ENCODE results near the gene NCOR1. TPM values are rescaled to one million over a fixed set of nuclear protein-coding genes. Genes with fewer than 3 reads are reported as not detected.

NCOR1 gene
- total RNA-seq, result 10 to 100 TPM; 61.4 to 81.6 (median 74.8) TPM
- polyA plus RNA-seq, result 100 to 1,000 TPM in 1 of 2 donors, 10 to 100 TPM in 1; 27.0 to 103 TPM
- long read RNA-seq, donor 1, transcript NCOR1-221 (16 exons, 1,877 nt), result minor isoform, 8 of 102 reads
- long read RNA-seq, donor 1, transcript NCOR1-209 (17 exons, 1,969 nt), result minor isoform, 6 of 102 reads
- long read RNA-seq, donor 1, transcript NCOR1-206 (15 exons, 1,883 nt), result major isoform, 11 of 102 reads
- long read RNA-seq, donor 1, partial matches to known transcripts, result 50 of 102 reads
- long read RNA-seq, donor 1, other reads (novel, unspliced or antisense), result 27 of 102 reads
- long read RNA-seq, donor 2, transcript NCOR1-206 (15 exons, 1,883 nt), result major isoform, 11 of 105 reads
- long read RNA-seq, donor 2, partial matches to known transcripts, result 58 of 105 reads
- long read RNA-seq, donor 2, other reads (novel, unspliced or antisense), result 26 of 105 reads
- long read RNA-seq, donor 3, transcript NCOR1-221 (16 exons, 1,877 nt), result minor isoform, 8 of 206 reads
- long read RNA-seq, donor 3, transcript NCOR1-206 (15 exons, 1,883 nt), result major isoform, 19 of 206 reads
- long read RNA-seq, donor 3, partial matches to known transcripts, result 106 of 206 reads
- long read RNA-seq, donor 3, other reads (novel, unspliced or antisense), result 68 of 206 reads

DNA sequence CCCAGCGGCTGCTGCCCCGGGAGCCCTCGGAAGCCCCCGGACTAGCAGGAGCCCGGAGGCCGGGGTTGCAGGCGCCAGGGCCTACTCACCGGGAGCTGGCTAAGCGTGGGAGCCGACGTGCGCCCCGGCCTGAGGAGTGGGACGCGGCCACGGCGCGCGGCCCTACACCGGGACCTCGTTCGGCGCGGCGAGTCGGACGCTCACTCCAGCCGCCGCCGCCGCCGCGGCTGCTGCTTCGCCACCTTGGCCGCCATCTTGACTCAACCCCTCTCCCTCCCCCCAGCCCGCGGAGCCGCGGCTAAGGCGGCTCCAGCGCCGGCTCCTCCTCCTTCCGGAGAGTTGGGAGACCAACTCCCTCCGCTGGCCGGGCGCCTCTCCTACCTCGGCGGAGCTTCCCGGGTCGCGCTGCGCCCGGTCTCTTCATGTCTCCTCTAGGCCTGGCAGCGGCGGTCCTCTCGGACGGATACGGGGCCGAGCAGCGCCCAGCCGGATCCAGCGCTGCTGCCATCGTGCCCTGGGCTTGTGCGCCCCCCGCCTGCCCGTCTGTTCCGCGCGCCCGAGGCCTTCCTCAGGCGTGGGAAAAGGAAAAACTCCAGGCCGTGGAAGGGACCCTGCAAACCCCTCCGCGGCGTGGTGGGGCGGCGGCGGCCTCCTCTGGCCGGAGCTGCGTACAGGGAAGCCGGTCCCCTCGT lies at the start of gene NCOR1:
TSS of gene NCOR1 (minus strand) at position 262 of the 692 bp plus-strand sequence. CDS start 20,965 bp downstream, outside the sequence.
- peak within 1 kb of the TSS; percentile 63 to 100 (median 92) for H3K4me3 ChIP-seq
- peak within 1 kb of the TSS; percentile 85 to 100 (median 98) for H3K27ac ChIP-seq
- WGBS, 2 donors, result 0% methylated on average over 40 to 82 of the region's 82 CpGs
- DNase-seq (peak; percentile 94), ATAC-seq (peak; percentile 95 to 98 (median 97))
- H3K27me3 ChIP-seq, result no peaks in the 10 kb centered on the region
- H3K4me1 ChIP-seq, result peaks cover 3 to 65% (median 50%) of the 10 kb centered on the region in 9 donors
- H3K9me3 ChIP-seq, result no peaks in the 10 kb centered on the region
- H3K36me3 ChIP-seq, result peaks cover 0 to 5% (median 0%) of the 10 kb centered on the region in 9 donors
- TF ChIP-seq, protein P1, sequence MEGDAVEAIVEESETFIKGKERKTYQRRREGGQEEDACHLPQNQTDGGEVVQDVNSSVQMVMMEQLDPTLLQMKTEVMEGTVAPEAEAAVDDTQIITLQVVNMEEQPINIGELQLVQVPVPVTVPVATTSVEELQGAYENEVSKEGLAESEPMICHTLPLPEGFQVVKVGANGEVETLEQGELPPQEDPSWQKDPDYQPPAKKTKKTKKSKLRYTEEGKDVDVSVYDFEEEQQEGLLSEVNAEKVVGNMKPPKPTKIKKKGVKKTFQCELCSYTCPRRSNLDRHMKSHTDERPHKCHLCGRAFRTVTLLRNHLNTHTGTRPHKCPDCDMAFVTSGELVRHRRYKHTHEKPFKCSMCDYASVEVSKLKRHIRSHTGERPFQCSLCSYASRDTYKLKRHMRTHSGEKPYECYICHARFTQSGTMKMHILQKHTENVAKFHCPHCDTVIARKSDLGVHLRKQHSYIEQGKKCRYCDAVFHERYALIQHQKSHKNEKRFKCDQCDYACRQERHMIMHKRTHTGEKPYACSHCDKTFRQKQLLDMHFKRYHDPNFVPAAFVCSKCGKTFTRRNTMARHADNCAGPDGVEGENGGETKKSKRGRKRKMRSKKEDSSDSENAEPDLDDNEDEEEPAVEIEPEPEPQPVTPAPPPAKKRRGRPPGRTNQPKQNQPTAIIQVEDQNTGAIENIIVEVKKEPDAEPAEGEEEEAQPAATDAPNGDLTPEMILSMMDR (IDR thresholded peaks at IDR 0.05), result peak in 7 of 9 donors; percentile 19 to 66 (median 43)
- intact Hi-C loops (cut with DNase I), result loop anchor here in 4 of 10 donors (5.0 to 10.0 kb wide), 2 partner anchors 59 to 72 kb away; no protein-coding TSS in a partner anchor

DNA sequence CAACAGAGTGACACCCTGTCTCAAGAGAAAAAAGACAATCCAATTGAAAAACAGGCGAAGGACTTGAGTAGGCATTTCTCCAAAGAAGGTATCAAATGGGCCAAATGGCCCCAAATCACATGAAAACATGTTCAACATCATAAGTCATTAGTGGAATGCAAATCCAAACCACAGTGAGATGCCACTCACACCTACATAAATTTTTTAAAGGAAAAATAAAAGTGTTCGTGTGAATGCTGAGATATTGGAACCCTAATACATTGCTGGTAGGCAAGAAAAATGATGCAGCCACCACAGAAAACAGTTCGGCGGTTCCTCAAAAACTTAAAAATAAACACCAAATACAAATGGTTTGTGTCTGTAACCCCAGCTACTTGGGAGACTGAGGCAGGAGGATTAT lies 46.9 kb upstream of the NCOR1 start:
- Histone ChIP-seq H3K4me1 (peaks cover 0 to 11% (median 0%) of the 10 kb centered on the region in 9 donors), H3K27me3 (no peaks in the 10 kb centered on the region), H3K9me3 (no peaks in the 10 kb centered on the region), H3K27ac (no peak overlapping the region), H3K36me3 (no peaks in the 10 kb centered on the region), H3K4me3 (no peak overlapping the region)
- ATAC-seq, result no peak
- 98% methylated on average over 4 of the region's 4 CpGs for WGBS, 2 donors
- TF ChIP-seq, protein P1 (IDR thresholded peaks at IDR 0.05), result no peak
- intact Hi-C loops (cut with DNase I), result no loop called here
- no peak for DNase-seq

DNA sequence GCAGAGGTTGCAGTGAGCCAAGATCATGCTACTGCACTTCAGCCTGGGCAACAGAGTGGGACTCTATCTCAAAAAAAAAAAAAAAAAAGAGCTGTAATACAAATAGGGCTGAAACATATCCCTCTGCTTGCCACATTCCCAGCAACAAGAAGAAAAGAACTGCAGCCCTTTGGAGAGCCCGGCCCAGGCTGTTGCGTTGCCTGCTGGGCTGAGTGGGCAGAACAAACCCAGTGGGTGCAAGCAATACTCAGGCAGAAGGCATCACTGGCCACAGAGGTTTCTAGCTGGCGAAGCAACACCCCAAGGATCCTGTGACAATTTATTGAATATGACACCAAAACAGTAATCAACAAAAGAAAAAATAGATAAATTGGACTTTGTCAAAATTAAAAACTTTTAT lies 45.7 kb upstream of the NCOR1 start:
- WGBS, 2 donors, result 83 to 86% methylated on average over 3 of the region's 3 CpGs
- H3K27me3 ChIP-seq, result no peaks in the 10 kb centered on the region
- DNase-seq (no peak), ATAC-seq (no peak)
- intact Hi-C loops (cut with DNase I), result no loop called here
- no peaks in the 10 kb centered on the region for H3K9me3 ChIP-seq
- peaks cover 3 to 15% (median 6%) of the 10 kb centered on the region in 9 donors for H3K4me1 ChIP-seq
- no peak overlapping the region for H3K27ac ChIP-seq
- no peak overlapping the region for H3K4me3 ChIP-seq
- TF ChIP-seq, protein P1 (IDR thresholded peaks at IDR 0.05), result no peak
- no peaks in the 10 kb centered on the region for H3K36me3 ChIP-seq

DNA sequence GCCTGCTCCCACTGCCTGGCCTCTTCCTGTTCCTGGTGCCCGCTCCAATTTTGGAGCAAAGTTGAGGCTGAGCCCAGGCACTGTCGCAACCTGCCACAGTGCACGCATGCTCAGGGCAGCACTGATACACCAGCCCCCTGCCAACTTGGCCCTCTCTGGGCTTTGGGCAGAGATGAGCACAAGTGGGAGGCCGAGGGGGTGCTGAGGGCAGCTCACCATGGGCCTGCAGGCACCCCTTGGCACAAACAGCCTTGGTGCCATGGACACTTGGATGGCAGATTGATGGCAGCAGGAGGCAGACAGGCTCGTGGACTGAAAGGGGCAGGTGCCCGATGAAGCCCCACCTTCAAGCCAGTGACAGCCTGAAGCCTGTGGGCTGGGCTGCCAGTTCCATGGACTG lies 44.6 kb upstream of the NCOR1 start:
- WGBS, 2 donors, result 94 to 95% methylated on average over 6 of the region's 6 CpGs
- Histone ChIP-seq H3K4me3 (no peak overlapping the region), H3K4me1 (peaks cover 6 to 26% (median 16%) of the 10 kb centered on the region in 9 donors), H3K36me3 (no peaks in the 10 kb centered on the region), H3K27me3 (no peaks in the 10 kb centered on the region), H3K9me3 (no peaks in the 10 kb centered on the region), H3K27ac (no peak overlapping the region)
- TF ChIP-seq, protein P1 (IDR thresholded peaks at IDR 0.05), result no peak
- peak in 4 of 8 donors; percentile 36 to 63 (median 46) for ATAC-seq
- DNase-seq, result no peak
- intact Hi-C loops (cut with DNase I), result no loop called here
